HG03039 (cell line): ENCODE results near the gene CDKAL1.
A peak's percentile ranks its signal among the peaks of the same experiment; 100 is the strongest.
"Not testable (repeated sequence)": the region's sequence is repeated elsewhere in the genome, so short reads cannot be mapped to it uniquely, and the experiment has no call there.

Experiments
- ATAC-seq: cut with Tn5 transposase; IDR thresholded peaks from one replicate; pipeline ENCODE4 v1.9.1; 2021; ENCODE audit warnings: mild to moderate bottlenecking, moderate library complexity; ENCODE audit not compliant: unreplicated experiment

Gene CDKAL1

GRCh38 chr6:20706238-20706938 is 172.1 kb downstream of the CDKAL1 start:
- ATAC-seq, result no peak

GRCh38 chr6:20706939-20707485 is 172.8 kb downstream of the CDKAL1 start:
- ATAC-seq, result no peak

GRCh38 chr6:20707870-20708269 is 173.6 kb downstream of the CDKAL1 start:
- ATAC-seq, result no peak

- peak; percentile 53 for ATAC-seq
These were observed 174.3 kb downstream of the CDKAL1 start for GRCh38 chr6:20708367-20709124.

- ATAC-seq, result no peak
These were observed 175.2 kb downstream of the CDKAL1 start for GRCh38 chr6:20709451-20709850.

GRCh38 chr6:20710341-20710740 is 176.1 kb downstream of the CDKAL1 start:
- ATAC-seq, result no peak

GRCh38 chr6:20711518-20711917 is 177.3 kb downstream of the CDKAL1 start:
- no peak for ATAC-seq

GRCh38 chr6:20712011-20712410 is 177.8 kb downstream of the CDKAL1 start:
- ATAC-seq, result no peak

GRCh38 chr6:20715135-20715806 is 181.0 kb downstream of the CDKAL1 start:
- no peak for ATAC-seq

GRCh38 chr6:20716865-20717264 is 182.6 kb downstream of the CDKAL1 start:
- ATAC-seq, result peak; percentile 83

GRCh38 chr6:20717743-20718142 is 183.5 kb downstream of the CDKAL1 start:
- no peak for ATAC-seq

GRCh38 chr6:20718705-20719653 is 184.7 kb downstream of the CDKAL1 start:
- no peak for ATAC-seq

- ATAC-seq, result no peak
These were observed 185.7 kb downstream of the CDKAL1 start for GRCh38 chr6:20719980-20720379.

GRCh38 chr6:20721121-20721520 is 186.9 kb downstream of the CDKAL1 start:
- not testable (repeated sequence) for ATAC-seq

GRCh38 chr6:20722455-20722854 is 188.2 kb downstream of the CDKAL1 start:
- no peak for ATAC-seq

GRCh38 chr6:20723236-20723635 is 189.0 kb downstream of the CDKAL1 start:
- ATAC-seq, result no peak

- ATAC-seq, result no peak
These were observed 190.4 kb downstream of the CDKAL1 start for GRCh38 chr6:20724443-20725190.

GRCh38 chr6:20725235-20725634 is 191.0 kb downstream of the CDKAL1 start:
- not testable (repeated sequence) for ATAC-seq

- no peak for ATAC-seq
These were observed 194.8 kb downstream of the CDKAL1 start for GRCh38 chr6:20729086-20729485.

GRCh38 chr6:20732362-20732761 is 198.1 kb downstream of the CDKAL1 start:
- ATAC-seq, result not testable (repeated sequence)
